ENCODE measurements around the gene EXOC6B. TPM values are rescaled to one million over a fixed set of nuclear protein-coding genes. Genes with fewer than 3 reads are reported as not detected.

The EXOC6B gene
- total RNA-seq, 1 experiment from 2014 or later = 33.7 TPM

GRCh38 chr2:72695676-72696075, 130.2 kb downstream of the EXOC6B start:
- ATAC-seq (no peak), DNase-seq (ENCODE audit: low spot score) (no peak)
- H3K27ac Mint-ChIP-seq = no peak overlapping the region
- no peaks in the 10 kb centered on the region for H3K36me3 Mint-ChIP-seq
- ChIA-PET POLR2A (no interaction called here), CTCF (no interaction called here)
- H3K4me1 Mint-ChIP-seq = peaks cover 14% of the 10 kb centered on the region
- no peaks in the 10 kb centered on the region for H3K9me3 Mint-ChIP-seq
- H3K4me3 Mint-ChIP-seq = no peak overlapping the region
- no peak for TF ChIP-seq ZNF317 (CRISPR knock-in tag; IDR thresholded peaks at IDR 0.05; ENCODE audit: borderline replicate concordance, low read depth)
- no peaks in the 10 kb centered on the region for H3K27me3 Mint-ChIP-seq (ENCODE audit: low read depth)

- Mint-ChIP-seq H3K4me3 (no peak overlapping the region), H3K27me3 (ENCODE audit: low read depth) (no peaks in the 10 kb centered on the region), H3K36me3 (no peaks in the 10 kb centered on the region), H3K4me1 (peaks cover 14% of the 10 kb centered on the region), H3K27ac (peak overlapping the region; percentile 79; the same call in 1 of the 2 replicates), H3K9me3 (no peaks in the 10 kb centered on the region)
- ChIA-PET CTCF (no interaction called here), POLR2A (no interaction called here)
- no peak for TF ChIP-seq SP1 (CRISPR knock-in tag; conservative IDR thresholded peaks at IDR 0.05)
- TF ChIP-seq ZNF425 (CRISPR knock-in tag; conservative IDR thresholded peaks at IDR 0.05) = no peak
- no peak for TF ChIP-seq MXD4 (CRISPR knock-in tag; IDR thresholded peaks at IDR 0.05; ENCODE audit: borderline replicate concordance)
- TF ChIP-seq GABPB1 (CRISPR knock-in tag; IDR thresholded peaks at IDR 0.05) = peak; percentile 48; the same call in 1 of the 2 replicates
- no peak for TF ChIP-seq HMGXB4 (CRISPR knock-in tag; IDR thresholded peaks at IDR 0.05)
- peak; percentile 63 for ATAC-seq
- DNase-seq (ENCODE audit: low spot score) = no peak
Observed at GRCh38 chr2:72694715-72695496, 130.9 kb downstream of the EXOC6B start.

GRCh38 chr2:72689579-72690195, 136.1 kb downstream of the EXOC6B start:
- TF ChIP-seq CREB1 (CRISPR knock-in tag; IDR thresholded peaks at IDR 0.05) (no peak), RORB (CRISPR knock-in tag; IDR thresholded peaks at IDR 0.05) (no peak), CDX4 (CRISPR knock-in tag; IDR thresholded peaks at IDR 0.05; ENCODE audit: borderline replicate concordance) (no peak), TEAD1 (CRISPR knock-in tag; IDR thresholded peaks at IDR 0.05) (no peak), ZSCAN18 (CRISPR knock-in tag; IDR thresholded peaks at IDR 0.05) (no peak), GABPB1 (CRISPR knock-in tag; IDR thresholded peaks at IDR 0.05) (no peak), FOXP4 (CRISPR knock-in tag; IDR thresholded peaks at IDR 0.05) (no peak), ELF4 (CRISPR knock-in tag; IDR thresholded peaks at IDR 0.05; ENCODE audit: low read depth) (no peak)
- Mint-ChIP-seq H3K4me3 (no peak overlapping the region), H3K4me1 (peaks cover 8% of the 10 kb centered on the region), H3K27ac (peak overlapping the region; percentile 62; the same call in 1 of the 2 replicates), H3K27me3 (ENCODE audit: low read depth) (no peaks in the 10 kb centered on the region), H3K36me3 (no peaks in the 10 kb centered on the region), H3K9me3 (no peaks in the 10 kb centered on the region)
- CTCF ChIA-PET = no interaction called here
- DNase-seq (ENCODE audit: low spot score) = no peak
- no peak for ATAC-seq
- POLR2A ChIA-PET = no interaction called here
